ENCODE data around the gene WDPCP.

DNA sequence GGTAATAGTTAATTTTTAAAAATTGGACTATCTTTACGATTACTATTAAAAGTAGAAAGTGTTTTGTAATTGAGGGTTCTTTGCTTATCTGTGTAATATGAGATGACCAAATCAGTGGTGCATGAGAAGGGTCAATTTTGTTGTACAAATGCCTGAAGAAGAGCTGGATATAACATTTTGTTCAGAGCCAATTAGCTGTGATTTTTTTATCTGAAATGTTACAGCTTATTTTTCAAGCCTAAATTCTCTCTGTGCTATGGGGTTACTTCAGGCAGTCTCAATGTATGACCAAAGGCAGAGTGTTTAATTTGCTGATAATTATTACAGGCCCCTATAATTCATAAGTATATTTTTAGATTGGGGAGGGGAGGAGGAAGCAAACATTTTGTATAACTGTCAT lies 495.9 kb downstream of the WDPCP start:
- TF ChIP-seq CTCF (IDR thresholded peaks at IDR 0.05; ENCODE audit: low read depth, low read length, missing input control) = no peak
- no peak for TF ChIP-seq SP1 (IDR thresholded peaks at IDR 0.05)
